ENCODE measurements around the gene GCA.
A peak's percentile ranks its signal among the peaks of the same experiment; 100 is the strongest.

The GCA gene

GRCh38 chr2:162343824-162344616 lies at the start of gene GCA:
Gene GCA, plus strand, starts transcription at chr2:162344132. Its CDS starts 117 bp downstream, at chr2:162344249.
- Mint-ChIP-seq H3K4me3 (peak within 1 kb of the TSS; percentile 94), H3K27me3 (ENCODE audit: low read depth, poor library complexity) (peaks cover 32% of the 10 kb centered on the region), H3K9me3 (no peaks in the 10 kb centered on the region)

GRCh38 chr2:162295009-162295408 lies 48.9 kb upstream of the GCA start:
- no peaks in the 10 kb centered on the region for H3K27me3 Mint-ChIP-seq (ENCODE audit: low read depth, poor library complexity)
- no peaks in the 10 kb centered on the region for H3K36me3 Mint-ChIP-seq (ENCODE audit: low read depth)
- no peaks in the 10 kb centered on the region for H3K9me3 Mint-ChIP-seq
- no peak for DNase-seq
- no peak overlapping the region for H3K27ac Mint-ChIP-seq
- no peaks in the 10 kb centered on the region for H3K4me1 Mint-ChIP-seq
- no peak for TF ChIP-seq CTCF (IDR thresholded peaks at IDR 0.05)
- no peak overlapping the region for H3K4me3 Mint-ChIP-seq

More at GRCh38 chr2:162343824-162344616, at the start of gene GCA:
- DNase-seq, result peak; percentile 98
- H3K27ac Mint-ChIP-seq, result no peak within 1 kb of the TSS
- H3K4me1 Mint-ChIP-seq, result peaks cover 16% of the 10 kb centered on the region
- H3K36me3 Mint-ChIP-seq (ENCODE audit: low read depth), result no peaks in the 10 kb centered on the region
- TF ChIP-seq CTCF (IDR thresholded peaks at IDR 0.05), result no peak

- Mint-ChIP-seq H3K4me1 (no peaks in the 10 kb centered on the region), H3K9me3 (no peaks in the 10 kb centered on the region), H3K27ac (no peak overlapping the region), H3K4me3 (no peak overlapping the region), H3K27me3 (ENCODE audit: low read depth, poor library complexity) (no peaks in the 10 kb centered on the region), H3K36me3 (ENCODE audit: low read depth) (no peaks in the 10 kb centered on the region)
- TF ChIP-seq CTCF (IDR thresholded peaks at IDR 0.05), result peak; percentile 89
- peak; percentile 65 for DNase-seq
Observed at GRCh38 chr2:162297925-162298552, 45.9 kb upstream of the GCA start.

GRCh38 chr2:162298669-162299335 lies 45.1 kb upstream of the GCA start:
- Mint-ChIP-seq H3K27ac (no peak overlapping the region), H3K4me3 (no peak overlapping the region), H3K4me1 (no peaks in the 10 kb centered on the region), H3K27me3 (ENCODE audit: low read depth, poor library complexity) (no peaks in the 10 kb centered on the region), H3K9me3 (no peaks in the 10 kb centered on the region), H3K36me3 (ENCODE audit: low read depth) (no peaks in the 10 kb centered on the region)
- no peak for DNase-seq
- no peak for TF ChIP-seq CTCF (IDR thresholded peaks at IDR 0.05)

- H3K27ac Mint-ChIP-seq, result no peak overlapping the region
- no peaks in the 10 kb centered on the region for H3K9me3 Mint-ChIP-seq
- no peak for DNase-seq
- H3K4me1 Mint-ChIP-seq, result no peaks in the 10 kb centered on the region
- no peaks in the 10 kb centered on the region for H3K36me3 Mint-ChIP-seq (ENCODE audit: low read depth)
- no peak overlapping the region for H3K4me3 Mint-ChIP-seq
- TF ChIP-seq CTCF (IDR thresholded peaks at IDR 0.05), result no peak
- H3K27me3 Mint-ChIP-seq (ENCODE audit: low read depth, poor library complexity), result no peaks in the 10 kb centered on the region
Observed at GRCh38 chr2:162300266-162300665, 43.7 kb upstream of the GCA start.

Measured in nephron progenitor cell (in vitro differentiated cells).